GM18502 (cell line): ENCODE measurements around the gene ILK.
A peak's percentile ranks its signal among the peaks of the same experiment; 100 is the strongest.

Source experiments
- ATAC-seq: cut with Tn5 transposase; IDR thresholded peaks from one replicate; pipeline ENCODE4 v1.9.1; 2021; ENCODE audit warnings: mild to moderate bottlenecking; ENCODE audit not compliant: unreplicated experiment, poor library complexity

Gene ILK

GRCh38 chr11:6619004-6619745 lies 15.6 kb downstream of the ILK start, which contains the start of gene TPP1:
TSS of gene TPP1 (minus strand) at chr11:6619422. CDS start at chr11:6619400, 22 bp downstream.
- peak; percentile 99 for ATAC-seq

GRCh38 chr11:6620636-6621035 lies 17.1 kb downstream of the ILK start:
- ATAC-seq, result no peak

- ATAC-seq, result no peak
Measured at GRCh38 chr11:6621711-6622211, 18.2 kb downstream of the ILK start.

GRCh38 chr11:6622261-6623171 lies 18.9 kb downstream of the ILK start:
- ATAC-seq, result no peak

- ATAC-seq, result no peak
Measured at GRCh38 chr11:6623391-6624363, 20.1 kb downstream of the ILK start.

- ATAC-seq, result no peak
Measured at GRCh38 chr11:6625156-6625831, 21.7 kb downstream of the ILK start.

GRCh38 chr11:6625832-6626420 lies 22.4 kb downstream of the ILK start:
- no peak for ATAC-seq

GRCh38 chr11:6626971-6627761 lies 23.6 kb downstream of the ILK start:
- ATAC-seq, result no peak

GRCh38 chr11:6627762-6628241 lies 24.2 kb downstream of the ILK start:
- ATAC-seq, result peak; percentile 74

- no peak for ATAC-seq
Measured at GRCh38 chr11:6628526-6628925, 25.0 kb downstream of the ILK start.

- no peak for ATAC-seq
Measured at GRCh38 chr11:6629573-6629891, 26.0 kb downstream of the ILK start.

- no peak for ATAC-seq
Measured at GRCh38 chr11:6629892-6630631, 26.5 kb downstream of the ILK start.

GRCh38 chr11:6630632-6631291 lies 27.2 kb downstream of the ILK start:
- no peak for ATAC-seq

- ATAC-seq, result no peak
Measured at GRCh38 chr11:6631361-6631890, 27.9 kb downstream of the ILK start.

- ATAC-seq, result no peak
Measured at GRCh38 chr11:6632116-6633073, 28.8 kb downstream of the ILK start.
